Transverse colon (tissue), 4 donors: ENCODE measurements around the gene ATP6V1G1. TPM values are rescaled to one million over a fixed set of nuclear protein-coding genes. Genes with fewer than 3 reads are reported as not detected.

Source experiments
- DNase-seq: peaks from one replicate; pipeline ENCODE4 v3.0.0-alpha.2; 2019
- H3K27ac ChIP-seq, 4 donors: fragments of 200-600 bp; sonication (generic); 2 replicates each; pipeline ENCODE4 v1.5.1; 2016 to 2018; ENCODE audit warnings: inconsistent platforms in 4 of 4
- H3K27me3 ChIP-seq: fragments of 200-600 bp; sonication (generic); 2 replicates; pipeline ENCODE4 v1.5.1; 2017; ENCODE audit warnings: inconsistent platforms
- H3K36me3 ChIP-seq, 4 donors: fragments of 200-600 bp; sonication (generic); 2 replicates each; pipeline ENCODE4 v1.5.1; 2017 to 2019; ENCODE audit warnings: inconsistent platforms in 4 of 4
- H3K4me1 ChIP-seq, 4 donors: fragments of 200-600 bp; sonication (generic); 2 replicates each; pipeline ENCODE4 v1.5.1; 2017 to 2020; ENCODE audit warnings: inconsistent platforms in 4 of 4
- H3K4me3 ChIP-seq, 4 donors: fragments of 200-600 bp; sonication (generic); 1 replicate in 1 of 4; 2 replicates in 3 of 4; pipeline versions ENCODE4 v1.5.1 to v1.6.1; 2017 to 2019; ENCODE audit warnings: inconsistent platforms in 4 of 4
- H3K9me3 ChIP-seq, 2 donors: fragments of 200-600 bp; sonication (generic); 2 replicates each; pipeline ENCODE4 v1.5.1; 2017 to 2019; ENCODE audit warnings: inconsistent platforms in 2 of 2
- EP300 ChIP-seq: sonication (generic); formaldehyde crosslinking; IDR thresholded peaks from one replicate; pipeline ENCODE4 v1.6.1; 2017; ENCODE audit warnings: antibody characterized with exemption, low read depth
- POLR2A ChIP-seq: fragments of 450-650 bp; IDR thresholded peaks from one replicate; pipeline ENCODE4 v1.6.1; 2016; ENCODE audit warnings: antibody characterized with exemption, mild to moderate bottlenecking, moderate library complexity
- POLR2AphosphoS5 ChIP-seq, 3 donors: sonication (generic); formaldehyde crosslinking; IDR thresholded peaks; one replicate each; pipeline ENCODE4 v1.6.1; 2016; ENCODE audit warnings: antibody characterized with exemption in 3 of 3
- WGBS, 2 donors: methylation state at CpG; one replicate each; pipeline ENCODE4 v1.1.5; 2018; ENCODE audit warnings: low coverage in 1 of 2; 5-methylcytosine and 5-hydroxymethylcytosine counted together
- in situ Hi-C, 4 donors: fragments of 200-750 bp; cut with MboI; loops; one replicate each; pipeline versions ENCODE4 v1.15.0 to v1.15.1; 2017; ENCODE audit warnings: low sequenced_read_pairs in 3 of 4, low pct_ligation_motif_present in 1 of 4, low pct_unique_long_range_greater_than_20kb in 1 of 4
- intact Hi-C: fragments of 100-400 bp; cut with DNase I; formaldehyde crosslinking; loops from one replicate; pipeline ENCODE4 v1.15.1; 2023; ENCODE audit warnings: low total_unique reads
- total RNA-seq, 4 donors: library from RNA; depleted of rRNA; stranded (reverse); fragments of >200 nt; gene quantifications; one replicate each; pipeline ENCODE4 v1.1.0, GENCODE V29; 2016
- TF ChIP-seq, protein P1 (sequence below), 5 experiments: fragments of 200-600 bp in 3 of 5; fragments of 450-650 bp in 2 of 5; sonication (generic) in 3 of 5; IDR thresholded peaks; 1 replicate in 2 of 5; 2 replicates in 3 of 5; pipeline ENCODE4 v1.5.1; 2016 to 2017; ENCODE audit warnings: antibody characterized with exemption in 5 of 5, inconsistent platforms in 3 of 5, mild to moderate bottlenecking in 2 of 5, moderate library complexity in 1 of 5

Gene ATP6V1G1
- total RNA-seq, 4 donors from 2014 or later, result 102 to 144 (median 131) TPM

- DNase-seq, result peak; percentile 83
- TF ChIP-seq POLR2A, result no peak
- Histone ChIP-seq H3K36me3 (peaks cover 0 to 9% (median 0%) of the 10 kb centered on the region in 4 donors), H3K9me3 (no peaks in the 10 kb centered on the region), H3K4me1 (peaks cover 16 to 42% (median 23%) of the 10 kb centered on the region in 4 donors), H3K27ac (peak overlapping the region; percentile 42 to 70 (median 63)), H3K4me3 (no peak overlapping the region), H3K27me3 (no peaks in the 10 kb centered on the region)
- WGBS, 2 donors, result 45 to 50% methylated on average over 2 to 3 of the region's 4 CpGs
- in situ Hi-C loops (no loop called here), intact Hi-C loops (loop anchor here (1.0 kb wide), 1 partner anchor 26 kb away; no protein-coding TSS in a partner anchor)
Measured at GRCh38 chr9:114616684-114617520, 29.3 kb downstream of the ATP6V1G1 start.

DNA sequence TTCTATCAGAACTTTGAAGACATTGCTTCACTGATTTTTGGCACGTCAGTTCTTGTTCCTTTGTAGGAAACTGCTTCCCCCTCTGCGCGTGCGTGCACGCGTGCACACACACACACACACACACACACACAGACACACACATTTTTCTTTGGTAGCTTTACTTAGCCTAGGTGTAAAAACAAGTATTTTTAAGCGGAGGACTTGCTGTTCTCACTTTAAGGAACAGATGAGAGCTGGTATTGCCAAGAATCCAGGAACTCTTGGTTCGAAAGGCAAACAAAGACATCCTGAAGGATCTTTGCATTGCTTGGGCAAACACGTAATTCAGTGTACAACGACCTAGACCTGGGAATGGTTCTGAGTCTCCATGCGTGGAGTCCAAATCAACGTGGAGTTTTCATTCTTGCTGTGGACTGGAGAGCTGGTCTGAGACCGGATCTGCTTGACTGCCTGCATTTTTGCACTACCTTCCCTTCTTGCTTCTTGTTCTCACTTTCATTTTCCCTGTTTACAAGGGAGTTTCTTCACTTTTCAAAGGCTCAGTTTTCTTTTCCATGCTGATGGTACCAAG lies 31.7 kb downstream of the ATP6V1G1 start:
- peaks cover 0 to 9% (median 0%) of the 10 kb centered on the region in 4 donors for H3K36me3 ChIP-seq
- TF ChIP-seq, protein P1, sequence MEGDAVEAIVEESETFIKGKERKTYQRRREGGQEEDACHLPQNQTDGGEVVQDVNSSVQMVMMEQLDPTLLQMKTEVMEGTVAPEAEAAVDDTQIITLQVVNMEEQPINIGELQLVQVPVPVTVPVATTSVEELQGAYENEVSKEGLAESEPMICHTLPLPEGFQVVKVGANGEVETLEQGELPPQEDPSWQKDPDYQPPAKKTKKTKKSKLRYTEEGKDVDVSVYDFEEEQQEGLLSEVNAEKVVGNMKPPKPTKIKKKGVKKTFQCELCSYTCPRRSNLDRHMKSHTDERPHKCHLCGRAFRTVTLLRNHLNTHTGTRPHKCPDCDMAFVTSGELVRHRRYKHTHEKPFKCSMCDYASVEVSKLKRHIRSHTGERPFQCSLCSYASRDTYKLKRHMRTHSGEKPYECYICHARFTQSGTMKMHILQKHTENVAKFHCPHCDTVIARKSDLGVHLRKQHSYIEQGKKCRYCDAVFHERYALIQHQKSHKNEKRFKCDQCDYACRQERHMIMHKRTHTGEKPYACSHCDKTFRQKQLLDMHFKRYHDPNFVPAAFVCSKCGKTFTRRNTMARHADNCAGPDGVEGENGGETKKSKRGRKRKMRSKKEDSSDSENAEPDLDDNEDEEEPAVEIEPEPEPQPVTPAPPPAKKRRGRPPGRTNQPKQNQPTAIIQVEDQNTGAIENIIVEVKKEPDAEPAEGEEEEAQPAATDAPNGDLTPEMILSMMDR (IDR thresholded peaks at IDR 0.05), result no peak
- TF ChIP-seq EP300 (no peak), POLR2AphosphoS5 (IDR thresholded peaks at IDR 0.05) (no peak), POLR2A (no peak)
- peak overlapping the region in 1 of 4 donors; percentile 16 for H3K4me3 ChIP-seq
- 59 to 65% methylated on average over 5 to 13 of the region's 13 CpGs for WGBS, 2 donors
- in situ Hi-C loops, result no loop called here
- H3K27me3 ChIP-seq, result no peaks in the 10 kb centered on the region
- H3K4me1 ChIP-seq, result peaks cover 0 to 20% (median 6%) of the 10 kb centered on the region in 4 donors
- intact Hi-C loops, result no loop called here
- H3K9me3 ChIP-seq, result no peaks in the 10 kb centered on the region
- DNase-seq, result no peak
- H3K27ac ChIP-seq, result peak overlapping the region; percentile 39 to 70 (median 62)

DNA sequence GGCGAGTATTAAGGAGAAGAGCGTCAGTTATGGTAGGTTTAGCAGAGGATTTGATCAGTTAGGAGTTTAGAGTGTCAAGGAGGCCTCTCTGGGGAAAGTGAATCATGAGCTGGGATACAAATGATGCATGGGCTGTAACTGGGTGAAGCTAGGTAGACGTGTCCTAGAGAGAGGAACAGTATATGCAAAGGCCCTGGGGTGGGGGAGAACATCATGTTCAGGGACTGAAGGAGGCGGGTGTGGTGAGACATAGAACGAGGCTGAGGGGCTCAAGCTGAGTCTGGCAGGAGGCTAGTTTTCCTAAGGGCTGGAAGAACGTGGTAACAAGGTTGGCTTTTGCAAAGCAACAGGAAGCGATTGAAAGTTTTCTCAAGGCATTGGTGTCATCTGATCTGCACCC lies 34.0 kb downstream of the ATP6V1G1 start:
- Histone ChIP-seq H3K27me3 (no peaks in the 10 kb centered on the region), H3K36me3 (peaks cover 0 to 9% (median 0%) of the 10 kb centered on the region in 4 donors), H3K9me3 (no peaks in the 10 kb centered on the region), H3K4me3 (no peak overlapping the region), H3K27ac (peak overlapping the region in 1 of 4 donors; percentile 48), H3K4me1 (peaks cover 0 to 14% (median 5%) of the 10 kb centered on the region in 4 donors)
- in situ Hi-C loops (no loop called here), intact Hi-C loops (no loop called here)
- TF ChIP-seq, protein P1 (IDR thresholded peaks at IDR 0.05), result no peak
- TF ChIP-seq POLR2A, result no peak
- TF ChIP-seq POLR2AphosphoS5 (IDR thresholded peaks at IDR 0.05), result no peak
- TF ChIP-seq EP300, result no peak
- DNase-seq, result no peak
- WGBS, 2 donors, result 88 to 94% methylated on average over 7 of the region's 7 CpGs

DNA sequence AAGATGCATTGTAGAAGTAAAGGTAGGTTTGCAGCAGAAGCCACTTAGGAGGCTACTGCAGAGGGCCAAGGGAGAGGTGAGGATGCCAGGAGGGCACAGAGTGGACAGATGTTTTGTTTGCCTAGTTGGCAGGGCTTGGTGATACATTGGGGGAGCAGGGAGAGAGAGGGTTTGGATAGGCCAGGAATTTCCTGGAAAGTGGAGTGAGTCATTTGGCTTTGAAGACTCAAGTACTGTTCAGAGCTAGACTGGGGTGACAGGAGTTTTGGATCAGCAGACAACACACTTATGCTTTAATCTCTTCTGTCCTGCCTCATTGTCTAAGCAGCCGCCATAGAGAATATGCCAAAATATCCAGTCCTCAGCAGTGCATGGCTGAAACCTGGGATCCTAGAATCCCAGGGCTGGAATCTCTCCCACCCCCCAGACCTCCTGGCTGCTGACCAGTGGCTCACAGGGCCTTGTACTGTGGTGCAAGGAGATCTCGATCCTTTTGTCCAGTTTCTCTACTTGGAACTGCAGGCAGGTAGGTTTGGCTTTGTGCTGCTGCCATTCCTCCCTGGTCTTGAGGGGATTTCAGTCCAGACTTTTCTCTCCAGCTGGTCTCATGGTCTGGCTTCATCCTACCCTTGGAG lies 34.5 kb downstream of the ATP6V1G1 start:
- no peaks in the 10 kb centered on the region for H3K27me3 ChIP-seq
- TF ChIP-seq, protein P1 (IDR thresholded peaks at IDR 0.05), result no peak
- peak in 1 of 3 donors; percentile 40 for TF ChIP-seq POLR2AphosphoS5 (IDR thresholded peaks at IDR 0.05)
- in situ Hi-C loops (no loop called here), intact Hi-C loops (no loop called here)
- no peaks in the 10 kb centered on the region for H3K9me3 ChIP-seq
- 88% methylated on average over 2 of the region's 2 CpGs; no CpG with 5 or more reads in 1 of the 2 donors for WGBS, 2 donors
- no peak overlapping the region for H3K4me3 ChIP-seq
- DNase-seq, result no peak
- H3K36me3 ChIP-seq, result peaks cover 0 to 9% (median 0%) of the 10 kb centered on the region in 4 donors
- peaks cover 0 to 9% (median 1%) of the 10 kb centered on the region in 4 donors for H3K4me1 ChIP-seq
- H3K27ac ChIP-seq, result peak overlapping the region in 1 of 4 donors; percentile 48
